ENCODE measurements around the gene ZNF574. TPM values are rescaled to one million over a fixed set of nuclear protein-coding genes. Genes with fewer than 3 reads are reported as not detected.

The ZNF574 gene
- total RNA-seq, 1 donor from 2014 or later, result 15.2 TPM

GRCh38 chr19:42080764-42081375 is 4.9 kb downstream of the ZNF574 start:
- no peak for TF ChIP-seq CTCF (IDR thresholded peaks at IDR 0.05)
- H3K9me3 Mint-ChIP-seq (ENCODE audit: unreplicated experiment), result no peaks in the 10 kb centered on the region
- no peak overlapping the region for H3K27ac Mint-ChIP-seq (ENCODE audit: unreplicated experiment)
- H3K4me1 Mint-ChIP-seq (ENCODE audit: unreplicated experiment), result peaks cover 24% of the 10 kb centered on the region
- peaks cover 24% of the 10 kb centered on the region for H3K36me3 Mint-ChIP-seq (ENCODE audit: unreplicated experiment)
- no peak overlapping the region for H3K4me3 Mint-ChIP-seq (ENCODE audit: unreplicated experiment)
- no peaks in the 10 kb centered on the region for H3K27me3 Mint-ChIP-seq (ENCODE audit: unreplicated experiment)
- no peak for DNase-seq (ENCODE audit: extremely low spot score, unreplicated experiment)

- no peaks in the 10 kb centered on the region for H3K27me3 Mint-ChIP-seq (ENCODE audit: unreplicated experiment)
- H3K4me3 Mint-ChIP-seq (ENCODE audit: unreplicated experiment), result no peak overlapping the region
- H3K9me3 Mint-ChIP-seq (ENCODE audit: unreplicated experiment), result no peaks in the 10 kb centered on the region
- peaks cover 23% of the 10 kb centered on the region for H3K4me1 Mint-ChIP-seq (ENCODE audit: unreplicated experiment)
- peaks cover 25% of the 10 kb centered on the region for H3K36me3 Mint-ChIP-seq (ENCODE audit: unreplicated experiment)
- TF ChIP-seq CTCF (IDR thresholded peaks at IDR 0.05), result peak; percentile 52
- DNase-seq (ENCODE audit: extremely low spot score, unreplicated experiment), result no peak
- H3K27ac Mint-ChIP-seq (ENCODE audit: unreplicated experiment), result peak overlapping the region; percentile 34
Observed at GRCh38 chr19:42081584-42082203, 5.7 kb downstream of the ZNF574 start.

GRCh38 chr19:42083537-42083936 is 7.6 kb downstream of the ZNF574 start:
- no peaks in the 10 kb centered on the region for H3K27me3 Mint-ChIP-seq (ENCODE audit: unreplicated experiment)
- H3K4me1 Mint-ChIP-seq (ENCODE audit: unreplicated experiment), result peaks cover 19% of the 10 kb centered on the region
- H3K9me3 Mint-ChIP-seq (ENCODE audit: unreplicated experiment), result no peaks in the 10 kb centered on the region
- no peak overlapping the region for H3K27ac Mint-ChIP-seq (ENCODE audit: unreplicated experiment)
- no peak overlapping the region for H3K4me3 Mint-ChIP-seq (ENCODE audit: unreplicated experiment)
- peaks cover 25% of the 10 kb centered on the region for H3K36me3 Mint-ChIP-seq (ENCODE audit: unreplicated experiment)
- TF ChIP-seq CTCF (IDR thresholded peaks at IDR 0.05), result no peak
- no peak for DNase-seq (ENCODE audit: extremely low spot score, unreplicated experiment)

- Mint-ChIP-seq H3K4me3 (ENCODE audit: unreplicated experiment) (no peak overlapping the region), H3K36me3 (ENCODE audit: unreplicated experiment) (peaks cover 16% of the 10 kb centered on the region), H3K9me3 (ENCODE audit: unreplicated experiment) (no peaks in the 10 kb centered on the region), H3K4me1 (ENCODE audit: unreplicated experiment) (peaks cover 33% of the 10 kb centered on the region), H3K27ac (ENCODE audit: unreplicated experiment) (no peak overlapping the region), H3K27me3 (ENCODE audit: unreplicated experiment) (no peaks in the 10 kb centered on the region)
- no peak for DNase-seq (ENCODE audit: extremely low spot score, unreplicated experiment)
- no peak for TF ChIP-seq CTCF (IDR thresholded peaks at IDR 0.05)
Observed at GRCh38 chr19:42086188-42086736, 10.3 kb downstream of the ZNF574 start.

GRCh38 chr19:42086770-42087550 is 11.0 kb downstream of the ZNF574 start:
- peaks cover 9% of the 10 kb centered on the region for H3K36me3 Mint-ChIP-seq (ENCODE audit: unreplicated experiment)
- H3K27me3 Mint-ChIP-seq (ENCODE audit: unreplicated experiment), result no peaks in the 10 kb centered on the region
- TF ChIP-seq CTCF (IDR thresholded peaks at IDR 0.05), result no peak
- H3K9me3 Mint-ChIP-seq (ENCODE audit: unreplicated experiment), result no peaks in the 10 kb centered on the region
- no peak overlapping the region for H3K4me3 Mint-ChIP-seq (ENCODE audit: unreplicated experiment)
- H3K4me1 Mint-ChIP-seq (ENCODE audit: unreplicated experiment), result peaks cover 31% of the 10 kb centered on the region
- no peak for DNase-seq (ENCODE audit: extremely low spot score, unreplicated experiment)
- H3K27ac Mint-ChIP-seq (ENCODE audit: unreplicated experiment), result peak overlapping the region; percentile 60
